OCI-LY3 (cell line): ENCODE results near the gene ANKRD11.

Experiments
- H2AFZ ChIP-seq: fragments of 200-600, 300-600 bp; shearing (Covaris generic); 2 replicates; pipeline ENCODE4 v1.6.0; 2014; ENCODE audit warnings: antibody characterized with exemption, low read depth, low read length
- H3K27ac ChIP-seq: fragments of 200-600, 300-600 bp; sonication (generic); 2 replicates; pipeline ENCODE4 v1.5.1; 2014; ENCODE audit warnings: mild to moderate bottlenecking, low read length, moderate library complexity, mixed read lengths
- H3K27me3 ChIP-seq: fragments of 200-600, 300-600 bp; sonication (generic); 2 replicates; pipeline ENCODE4 v1.6.1; 2014; ENCODE audit warnings: low read depth, low read length, mixed read lengths
- H3K36me3 ChIP-seq: fragments of 200-600, 300-600 bp; sonication (generic); replicated peaks from 2 replicates; pipeline ENCODE3; 2014; ENCODE audit warnings: low read depth, low read length, mixed read lengths
- H3K4me1 ChIP-seq: fragments of 300-600, 200-600 bp; sonication (generic); 2 replicates; pipeline ENCODE4 v1.6.1; 2014; ENCODE audit warnings: low read length, mixed read lengths
- H3K4me2 ChIP-seq: fragments of 200-600, 300-600 bp; sonication (generic); 2 replicates; pipeline ENCODE4 v1.6.1; 2014; ENCODE audit warnings: low read length, mixed read lengths
- H3K4me3 ChIP-seq: fragments of 300-600, 200-600 bp; sonication (generic); 2 replicates; pipeline ENCODE4 v1.5.1; 2014; ENCODE audit warnings: antibody characterized with exemption, mild to moderate bottlenecking, low read length, moderate library complexity
- H3K79me2 ChIP-seq: fragments of 300-600, 200-600 bp; shearing (Covaris generic); 2 replicates; pipeline ENCODE4 v1.6.1; 2014; ENCODE audit warnings: mild to moderate bottlenecking, low read length, mixed read lengths
- H3K9ac ChIP-seq: fragments of 300-600, 200-600 bp; shearing (Covaris generic); 2 replicates; pipeline ENCODE4 v1.6.0; 2014; ENCODE audit warnings: mild to moderate bottlenecking, low read length, moderate library complexity
- H3K9me3 ChIP-seq: fragments of 200-600, 300-600 bp; shearing (Covaris generic); 2 replicates; pipeline ENCODE4 v1.6.1; 2014; ENCODE audit warnings: low read length, mixed read lengths; ENCODE audit not compliant: insufficient read depth
- H4K20me1 ChIP-seq: fragments of 200-600, 300-600 bp; sonication (generic); 2 replicates; pipeline ENCODE4 v1.6.1; 2016; ENCODE audit warnings: low read length, mixed read lengths; ENCODE audit not compliant: insufficient read depth
- CTCF ChIP-seq: fragments of 200-600, 300-600 bp; sonication (generic); IDR thresholded peaks from 2 replicates; pipeline ENCODE4 v1.5.1; 2014; ENCODE audit warnings: antibody characterized with exemption, low read length, low read depth
- EZH2phosphoT487 ChIP-seq: fragments of 200-600 bp; shearing (Covaris generic); IDR thresholded peaks from 2 replicates; pipeline ENCODE4 v1.6.1; 2018; ENCODE audit warnings: antibody characterized with exemption, mixed run types, low read depth

The ANKRD11 gene

DNA sequence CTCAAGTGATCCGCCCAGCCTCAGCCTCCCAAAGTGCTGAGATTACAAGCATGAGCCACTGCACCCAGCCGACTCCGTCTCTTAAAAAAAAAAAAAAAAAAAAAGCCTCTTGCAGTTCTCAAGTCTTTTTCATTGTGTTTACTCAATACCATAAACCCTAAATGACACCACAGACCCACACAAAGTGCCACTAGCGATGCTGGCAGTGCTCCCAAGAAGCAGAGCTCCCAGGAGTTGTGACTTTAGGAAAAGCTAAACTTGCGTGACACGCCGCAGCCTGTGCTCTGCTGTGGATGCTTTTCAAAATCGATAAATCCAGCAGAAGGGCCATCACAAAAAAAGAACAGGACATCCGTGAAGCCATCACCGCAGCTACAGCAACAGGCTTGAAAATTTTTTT is 114.7 kb downstream of the ANKRD11 start:
- Histone ChIP-seq H3K4me3 (no peak overlapping the region), H3K27me3 (no peaks in the 10 kb centered on the region), H3K4me1 (peaks cover 9% of the 10 kb centered on the region), H2AFZ (no peak overlapping the region), H3K27ac (no peak overlapping the region), H3K4me2 (no peak overlapping the region), H4K20me1 (peaks cover 99% of the 10 kb centered on the region), H3K36me3 (peaks cover 44% of the 10 kb centered on the region), H3K9me3 (no peaks in the 10 kb centered on the region), H3K9ac (no peak overlapping the region), H3K79me2 (peaks cover 100% of the 10 kb centered on the region)
- TF ChIP-seq EZH2phosphoT487 (no peak), CTCF (no peak)

- peaks cover 99% of the 10 kb centered on the region for H4K20me1 ChIP-seq
Measured at GRCh38 chr16:89375021-89375420, 115.3 kb downstream of the ANKRD11 start.

DNA sequence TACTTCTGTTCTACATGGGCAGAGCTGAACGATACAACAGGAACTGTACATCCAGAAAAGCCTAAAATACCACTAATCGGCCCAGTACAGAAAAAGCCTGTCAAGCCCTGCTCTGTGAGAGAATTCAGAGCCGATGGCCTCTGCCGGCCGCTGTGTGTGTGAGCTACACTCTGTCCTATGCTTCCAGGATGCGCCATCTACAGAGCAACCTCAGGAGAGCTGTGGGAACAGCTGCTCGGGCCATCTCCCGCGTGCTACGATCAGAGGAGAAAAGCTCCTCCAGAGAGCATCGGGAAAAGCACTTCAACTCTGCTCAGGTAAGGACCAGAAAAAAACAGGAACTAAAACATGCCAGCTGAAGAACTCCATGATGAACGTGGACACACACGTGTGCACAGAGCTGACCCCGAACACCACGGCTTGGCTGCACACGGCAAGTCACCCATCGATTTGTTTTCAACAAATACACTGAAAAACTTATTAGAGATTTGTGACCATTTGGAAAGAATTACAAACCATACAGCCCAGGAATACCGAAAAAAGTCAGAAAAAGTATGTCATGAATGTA is 115.9 kb downstream of the ANKRD11 start:
- Histone ChIP-seq H3K27me3 (no peaks in the 10 kb centered on the region), H3K9ac (no peak overlapping the region), H3K4me1 (peaks cover 9% of the 10 kb centered on the region), H3K9me3 (no peaks in the 10 kb centered on the region), H3K27ac (no peak overlapping the region), H3K4me2 (peak overlapping the region; percentile 37), H3K79me2 (peaks cover 100% of the 10 kb centered on the region), H3K36me3 (peaks cover 45% of the 10 kb centered on the region), H2AFZ (no peak overlapping the region), H4K20me1 (peaks cover 99% of the 10 kb centered on the region), H3K4me3 (peak overlapping the region; percentile 10; the same call in 1 of the 2 replicates)
- TF ChIP-seq CTCF (no peak), EZH2phosphoT487 (no peak)

More at GRCh38 chr16:89375021-89375420, 115.3 kb downstream of the ANKRD11 start:
- Histone ChIP-seq H2AFZ (no peak overlapping the region), H3K4me2 (peak overlapping the region; percentile 37), H3K27ac (no peak overlapping the region), H3K79me2 (peaks cover 100% of the 10 kb centered on the region), H3K4me3 (peak overlapping the region; percentile 10; the same call in 1 of the 2 replicates), H3K36me3 (peaks cover 45% of the 10 kb centered on the region), H3K9me3 (no peaks in the 10 kb centered on the region), H3K4me1 (peaks cover 9% of the 10 kb centered on the region), H3K27me3 (no peaks in the 10 kb centered on the region), H3K9ac (no peak overlapping the region)
- no peak for TF ChIP-seq CTCF
- no peak for TF ChIP-seq EZH2phosphoT487

DNA sequence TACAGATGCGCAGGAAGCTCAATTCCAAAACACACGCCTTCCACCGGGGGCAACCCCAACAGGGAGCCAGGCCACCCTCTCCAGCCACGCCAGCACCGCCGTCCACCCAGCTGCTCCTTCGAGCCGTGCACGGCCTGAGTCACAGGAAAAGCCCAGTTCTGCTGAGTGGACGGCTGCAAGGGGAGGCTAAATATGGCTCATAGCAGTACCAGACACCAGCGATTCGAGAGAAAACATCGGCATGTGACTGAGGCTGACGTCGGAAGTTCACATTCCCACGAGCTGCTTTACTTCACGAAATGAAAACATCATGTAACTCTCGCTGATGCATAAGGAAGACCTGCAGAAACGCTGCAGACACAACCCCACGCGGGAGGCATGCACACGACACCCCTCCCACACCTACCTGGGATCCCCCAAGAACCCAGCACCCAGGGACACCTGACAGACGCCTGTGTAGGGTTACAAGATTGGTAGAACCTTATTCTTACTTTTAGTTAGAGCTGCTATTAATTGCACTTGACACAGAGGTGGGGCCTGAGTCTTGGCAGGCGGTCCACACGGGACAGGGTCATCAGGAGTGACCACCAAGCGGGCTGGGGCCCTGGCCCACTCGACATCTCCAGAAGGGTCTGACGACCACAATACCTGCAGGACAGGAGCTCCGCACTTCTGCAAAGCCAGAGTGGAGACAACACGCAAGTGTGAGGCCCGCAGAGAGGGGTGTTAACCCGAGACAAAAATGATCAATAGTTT is 116.8 kb downstream of the ANKRD11 start:
- Histone ChIP-seq H3K9me3 (no peaks in the 10 kb centered on the region), H3K27ac (no peak overlapping the region), H3K79me2 (peaks cover 100% of the 10 kb centered on the region), H3K4me3 (no peak overlapping the region), H4K20me1 (peaks cover 99% of the 10 kb centered on the region), H3K9ac (no peak overlapping the region), H2AFZ (no peak overlapping the region), H3K4me1 (peaks cover 9% of the 10 kb centered on the region), H3K4me2 (no peak overlapping the region), H3K36me3 (peaks cover 44% of the 10 kb centered on the region), H3K27me3 (no peaks in the 10 kb centered on the region)
- TF ChIP-seq CTCF (no peak), EZH2phosphoT487 (no peak)
